GM21528 (cell line): ENCODE measurements around the gene PRELID2.
"Not testable (repeated sequence)": the region's sequence is repeated elsewhere in the genome, so short reads cannot be mapped to it uniquely, and the experiment has no call there.

Source experiments
- ATAC-seq: cut with Tn5 transposase; IDR thresholded peaks from one replicate; pipeline ENCODE4 v1.9.1; 2021; ENCODE audit warnings: mild to moderate bottlenecking, moderate library complexity; ENCODE audit not compliant: unreplicated experiment, low FRiP score

Gene PRELID2

DNA sequence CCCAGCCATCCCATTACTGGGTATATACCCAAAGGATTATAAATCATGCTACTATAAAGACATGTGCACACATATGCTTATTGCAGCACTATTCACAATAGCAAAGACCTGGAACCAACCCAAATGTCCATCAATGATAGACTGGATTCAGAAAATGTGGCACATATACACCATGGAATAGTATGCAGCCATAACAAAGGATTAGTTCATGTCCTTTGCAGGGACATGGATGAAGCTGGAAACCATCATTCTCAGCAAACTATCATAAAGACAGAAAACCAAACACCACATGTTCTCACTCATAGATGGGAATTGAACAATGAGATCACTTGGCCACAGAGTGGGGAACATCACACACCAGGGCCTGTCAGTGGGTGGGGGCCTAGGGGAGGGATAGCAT, 36.6 kb downstream of the PRELID2 start:
- not testable (repeated sequence) for ATAC-seq

- ATAC-seq = no peak
These were observed 37.8 kb downstream of the PRELID2 start for GRCh38 chr5:145797336-145797735.

DNA sequence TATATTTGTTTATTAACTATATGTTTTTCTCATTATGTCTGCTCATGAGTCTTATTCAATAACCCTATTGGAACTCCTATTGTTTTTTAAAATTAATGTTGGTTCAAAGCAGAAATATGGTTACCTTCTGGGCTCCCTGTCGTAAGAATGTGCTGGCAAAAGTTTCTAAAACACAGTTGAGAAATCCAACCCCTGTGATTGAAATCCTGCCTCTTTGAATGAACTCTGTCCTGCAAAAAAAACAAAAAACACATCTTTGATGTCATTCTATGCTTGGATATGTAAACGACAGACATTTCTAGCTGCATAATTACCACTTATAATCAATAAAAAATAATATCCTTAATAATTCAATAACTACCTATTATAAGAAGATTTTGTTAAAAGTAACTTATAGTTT, 38.8 kb downstream of the PRELID2 start:
- no peak for ATAC-seq

DNA sequence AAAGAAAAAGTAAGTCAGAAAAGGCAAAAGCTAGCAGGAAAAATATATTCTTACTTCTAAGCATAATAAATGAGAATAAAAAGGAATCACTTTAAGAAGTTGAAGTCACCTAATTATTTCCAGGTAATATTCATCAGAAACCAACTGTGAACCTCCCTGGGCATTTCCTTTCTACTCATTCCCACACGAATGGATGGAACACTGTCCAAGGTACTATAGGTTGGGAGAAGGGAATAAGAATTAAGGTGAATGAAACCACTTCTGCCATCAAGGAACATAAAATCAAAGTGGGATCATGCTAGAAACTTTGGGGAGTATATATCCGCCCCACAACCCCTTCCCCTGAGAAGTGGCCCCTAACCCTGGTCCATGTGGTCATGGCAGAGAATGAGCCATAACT, 41.6 kb downstream of the PRELID2 start:
- no peak for ATAC-seq

- no peak for ATAC-seq
These were observed 42.3 kb downstream of the PRELID2 start for GRCh38 chr5:145792840-145793239.

GRCh38 chr5:145791866-145792265, 43.3 kb downstream of the PRELID2 start:
- ATAC-seq = no peak

DNA sequence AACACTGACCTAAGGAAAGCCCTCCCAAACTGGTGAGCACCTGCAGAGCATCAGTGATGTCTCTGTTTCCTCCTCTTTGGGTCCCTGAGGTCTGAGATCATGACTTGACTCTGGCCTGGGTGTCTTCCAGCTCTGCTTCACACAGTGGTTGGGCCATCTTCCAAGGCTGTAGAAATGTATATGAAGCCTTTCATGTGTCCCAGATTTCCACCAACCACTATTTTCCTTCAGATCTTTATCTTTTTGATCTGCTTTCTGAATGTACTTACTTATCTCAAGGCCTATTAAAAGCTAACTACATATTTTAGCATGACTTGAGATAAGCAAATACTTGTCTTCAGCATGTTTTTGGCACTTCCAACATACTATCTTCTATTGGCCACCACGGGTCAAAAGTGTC, 47.1 kb downstream of the PRELID2 start:
- ATAC-seq = no peak

DNA sequence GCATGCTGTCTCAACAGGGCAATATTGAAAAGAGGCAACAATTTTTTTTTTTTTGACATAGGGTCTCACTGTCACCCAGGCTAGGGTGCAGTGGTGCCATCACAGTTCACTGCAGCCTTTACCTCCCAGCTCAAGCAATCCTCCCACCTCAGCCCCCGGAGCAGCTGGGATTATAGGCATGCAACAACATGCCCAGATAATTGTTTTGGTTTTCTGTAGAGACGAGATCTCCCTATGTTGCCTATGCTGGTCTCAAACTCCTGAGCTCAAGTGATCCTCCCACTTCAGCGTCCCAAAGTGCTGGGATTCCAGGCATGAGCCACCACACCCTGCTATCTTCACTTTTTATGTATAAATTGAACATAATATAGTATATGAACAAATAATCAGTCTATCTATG, 47.6 kb downstream of the PRELID2 start:
- no peak for ATAC-seq

- no peak for ATAC-seq
These were observed 48.1 kb downstream of the PRELID2 start for GRCh38 chr5:145787001-145787400.

- no peak for ATAC-seq
These were observed 54.2 kb downstream of the PRELID2 start for GRCh38 chr5:145780982-145781381.

DNA sequence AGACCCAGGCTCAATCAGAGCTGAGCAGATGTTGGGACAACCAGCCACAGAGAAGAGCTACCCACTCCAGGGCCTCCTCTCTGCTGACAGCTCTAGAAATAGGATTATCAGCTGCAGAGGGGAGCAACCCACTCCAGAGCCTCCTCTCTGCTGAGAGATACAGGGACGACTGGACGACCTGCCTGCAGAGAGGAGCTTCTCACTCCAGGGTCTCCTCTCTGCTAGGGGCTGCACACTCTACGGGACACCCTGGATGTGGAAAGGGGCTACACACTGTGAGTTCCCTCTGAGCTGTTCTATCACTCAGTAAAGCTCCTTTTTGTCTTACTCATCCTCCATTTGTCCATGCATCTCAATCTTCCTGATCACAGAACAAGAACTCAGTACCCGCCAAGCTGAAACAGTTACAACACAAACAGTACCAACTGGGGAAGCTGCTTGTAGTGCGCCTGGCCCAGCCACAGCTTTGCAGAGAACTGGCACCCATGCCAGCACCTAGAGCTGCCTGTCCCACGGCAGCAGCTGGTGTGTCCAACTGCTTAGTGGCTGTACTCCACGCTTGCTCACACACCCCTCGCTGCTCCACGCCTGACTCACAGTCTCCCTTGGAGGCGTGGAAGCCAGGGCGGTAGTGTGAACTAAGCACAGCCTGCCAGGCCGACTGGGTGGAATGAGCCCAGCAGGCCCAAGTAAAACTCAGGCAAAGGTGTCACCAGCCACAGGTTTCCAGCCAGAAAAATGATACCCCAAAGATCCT, 56.8 kb downstream of the PRELID2 start:
- no peak for ATAC-seq

DNA sequence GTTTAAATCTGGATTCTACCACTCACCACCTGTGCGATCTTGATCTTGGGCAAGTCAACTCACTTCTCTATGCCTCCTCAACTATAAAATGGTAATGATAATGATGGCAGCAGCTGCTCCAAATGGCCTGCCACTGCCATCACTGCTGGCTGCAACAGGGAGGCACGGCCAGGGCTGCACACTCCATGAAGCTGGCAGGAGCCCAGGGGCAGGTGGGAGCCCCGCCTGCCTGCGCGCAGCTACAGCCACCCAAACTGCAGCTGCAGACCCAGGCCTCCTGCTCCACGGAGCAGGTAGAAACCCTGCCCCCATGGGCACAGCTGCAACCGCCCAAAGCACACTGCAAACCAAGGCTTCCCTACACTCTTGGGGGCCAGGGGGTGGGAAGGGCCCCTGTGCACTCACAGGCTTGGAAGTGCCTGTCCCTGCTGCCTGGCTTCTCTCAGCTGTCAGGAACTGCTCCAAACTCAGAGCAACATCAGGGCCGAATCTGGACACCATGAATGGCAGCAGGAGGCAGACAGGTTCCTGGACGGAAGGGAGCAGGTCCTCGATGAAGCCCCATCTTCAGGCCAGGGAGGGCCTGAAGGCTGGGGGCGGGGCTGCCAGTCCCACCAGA, 57.6 kb downstream of the PRELID2 start:
- ATAC-seq = no peak

DNA sequence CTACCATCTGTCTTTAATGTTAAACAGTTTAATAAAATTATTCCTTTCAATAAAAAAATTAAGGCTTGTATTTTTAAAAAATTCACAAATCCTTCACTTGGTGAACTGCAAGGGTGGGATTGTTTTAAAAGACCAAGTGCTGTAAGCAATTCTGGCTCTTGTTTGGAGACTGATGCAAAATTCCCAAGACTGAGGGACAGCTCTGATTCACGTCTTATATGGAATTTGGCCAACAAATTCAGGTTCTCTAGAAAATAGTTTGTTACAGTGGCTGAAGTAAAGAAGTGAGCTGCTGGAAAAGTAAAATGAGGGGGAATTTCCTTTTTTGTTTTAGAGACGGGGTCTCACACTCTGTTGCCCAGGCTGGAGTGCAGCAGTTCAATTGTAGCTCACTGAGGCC, 58.3 kb downstream of the PRELID2 start:
- ATAC-seq = no peak

DNA sequence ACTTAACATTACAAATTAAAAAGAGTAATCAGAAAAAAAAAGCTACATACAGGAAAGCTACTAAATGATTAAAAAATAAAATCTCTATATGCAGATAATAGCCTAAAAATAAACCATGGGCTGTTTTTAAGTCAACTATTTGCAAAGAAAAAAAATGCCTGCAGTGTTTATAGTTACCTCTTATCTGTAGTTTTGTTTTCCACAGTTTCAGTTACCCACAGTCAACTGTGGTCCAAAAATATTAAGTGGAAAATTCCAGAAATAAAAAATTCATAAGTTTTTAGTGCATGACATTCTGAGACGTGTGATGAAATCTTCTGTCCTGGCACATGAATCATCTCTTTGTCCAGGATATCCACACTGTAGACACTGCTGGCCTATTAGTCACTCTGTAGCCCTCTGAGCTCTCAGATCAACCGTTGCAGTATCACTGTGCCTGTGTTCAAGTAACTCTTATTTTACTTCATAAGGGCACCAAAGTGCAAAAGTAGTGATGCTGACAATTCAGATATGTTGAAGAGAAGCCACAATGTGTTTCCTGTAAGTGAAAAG, 59.2 kb downstream of the PRELID2 start:
- no peak for ATAC-seq

- ATAC-seq = no peak
These were observed 59.7 kb downstream of the PRELID2 start for GRCh38 chr5:145775411-145775810.

- no peak for ATAC-seq
These were observed 60.7 kb downstream of the PRELID2 start for GRCh38 chr5:145774442-145774841.

DNA sequence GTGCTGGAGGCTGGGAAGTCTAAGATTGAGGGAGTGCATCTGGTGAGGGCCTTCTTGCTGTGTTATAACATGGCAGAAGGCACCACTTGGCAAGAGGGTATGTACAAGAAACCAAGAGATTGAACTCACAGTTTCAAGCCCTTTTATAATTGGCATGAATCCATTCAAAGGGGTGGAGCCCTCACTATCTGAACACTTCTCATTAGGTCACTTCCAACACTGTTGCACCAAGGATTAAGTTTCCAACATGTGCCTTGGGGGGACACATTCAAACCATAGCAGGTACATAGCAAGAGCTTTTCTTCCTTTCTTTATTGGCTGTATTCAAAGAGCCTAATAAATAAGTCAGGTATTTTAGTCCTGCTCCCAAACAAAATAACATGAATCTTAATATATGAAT, 62.7 kb downstream of the PRELID2 start:
- no peak for ATAC-seq

DNA sequence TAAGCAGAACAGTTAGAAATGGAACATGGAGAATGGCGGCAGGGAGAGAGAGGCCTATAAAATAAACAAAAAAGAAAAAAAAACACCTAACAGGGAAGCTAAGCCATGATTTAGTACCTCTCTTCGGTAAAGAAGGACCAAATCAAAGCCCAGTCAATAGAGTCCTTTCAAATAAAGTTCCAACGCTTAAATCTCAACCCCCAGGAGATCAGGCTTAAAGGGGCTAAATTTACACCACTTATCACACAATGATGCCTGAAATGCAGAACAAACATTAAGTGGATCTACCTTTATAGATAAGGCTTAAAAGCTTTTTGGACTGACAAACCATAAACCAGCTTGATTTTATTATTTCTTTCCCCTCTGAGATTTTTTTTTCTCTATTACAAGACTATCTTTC, 66.3 kb downstream of the PRELID2 start:
- ATAC-seq = no peak

GRCh38 chr5:145764325-145764724, 70.8 kb downstream of the PRELID2 start:
- no peak for ATAC-seq

- no peak for ATAC-seq
These were observed 72.3 kb downstream of the PRELID2 start for GRCh38 chr5:145762833-145763232.

GRCh38 chr5:145761254-145761653, 73.9 kb downstream of the PRELID2 start:
- no peak for ATAC-seq

DNA sequence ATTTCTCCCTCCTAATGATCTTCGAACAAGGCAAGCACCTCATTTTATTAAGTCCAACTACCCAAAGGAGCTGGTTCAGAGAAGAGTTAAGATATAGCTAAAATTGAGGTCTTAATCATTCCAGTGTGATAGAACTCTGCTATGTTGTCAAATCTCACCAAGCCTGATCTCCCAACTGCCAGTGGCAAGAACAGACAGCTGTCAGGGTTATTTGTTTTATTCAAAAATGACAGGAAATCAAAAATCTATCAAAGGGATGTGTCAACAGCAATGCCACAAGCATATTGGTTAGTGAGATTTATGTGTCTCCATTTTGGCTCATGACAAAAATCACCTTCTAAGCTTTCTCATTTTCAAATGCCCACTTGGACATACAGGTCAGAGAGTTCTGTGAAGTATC, 74.5 kb downstream of the PRELID2 start:
- no peak for ATAC-seq
